Fibroblast of skin of scalp (primary cell): ENCODE data around the gene WDPCP.
"Not testable (repeated sequence)": the region's sequence is repeated elsewhere in the genome, so short reads cannot be mapped to it uniquely, and the experiment has no call there.

ENCODE experiments used
- DNase-seq: peaks from one replicate; pipeline ENCODE4 v3.0.0-alpha.2; 2013

Gene WDPCP

GRCh38 chr2:63099032-63099431 is 489.2 kb downstream of the WDPCP start:
- DNase-seq, result no peak

- DNase-seq, result no peak
Observed at GRCh38 chr2:63096491-63096890, 491.8 kb downstream of the WDPCP start.

- DNase-seq, result no peak
Observed at GRCh38 chr2:63093502-63093901, 494.8 kb downstream of the WDPCP start.

- DNase-seq, result no peak
Observed at GRCh38 chr2:63092857-63093256, 495.4 kb downstream of the WDPCP start.

GRCh38 chr2:63092401-63092800 is 495.9 kb downstream of the WDPCP start:
- no peak for DNase-seq

- no peak for DNase-seq
Observed at GRCh38 chr2:63086687-63087086, 501.6 kb downstream of the WDPCP start.

GRCh38 chr2:63081404-63081803 is 506.9 kb downstream of the WDPCP start:
- DNase-seq, result no peak

GRCh38 chr2:63078852-63079606 is 509.2 kb downstream of the WDPCP start:
- DNase-seq, result no peak

GRCh38 chr2:63074399-63074798 is 513.9 kb downstream of the WDPCP start:
- not testable (repeated sequence) for DNase-seq

GRCh38 chr2:63073994-63074393 is 514.3 kb downstream of the WDPCP start:
- DNase-seq, result no peak

- no peak for DNase-seq
Observed at GRCh38 chr2:63071664-63072063, 516.6 kb downstream of the WDPCP start.
